H1 (cell line): Measurements from ENCODE around the gene BTK. TPM values are rescaled to one million over a fixed set of nuclear protein-coding genes. Genes with fewer than 3 reads are reported as not detected.

ENCODE experiments used
- CTCF ChIA-PET: fragments of 300-600 bp; sonication (Branson Sonifier 250); formaldehyde crosslinking; loops from one replicate; lab custom pipeline; 2021; ENCODE audit not compliant: partially characterized antibody; lab: Charles Lee
- POLR2A ChIA-PET: fragments of 300-600 bp; sonication (Branson Sonifier 250); formaldehyde crosslinking; loops from one replicate; lab custom pipeline; 2021; ENCODE audit warnings: inconsistent platforms; ENCODE audit not compliant: partially characterized antibody; lab: Charles Lee
- DNase-seq, 2 experiments: peaks; one replicate each; pipeline versions ENCODE4 v3.0.0 to v3.0.0-alpha.2; 2010 to 2022; ENCODE audit warnings: low spot score in 2 of 2, low read depth in 1 of 2, mixed read lengths in 1 of 2
- FAIRE-seq: peaks from 2 replicates; lab custom pipeline; 2011; peaks lifted over from hg19 to GRCh38; lab: Jason Lieb, UNC
- H2AFZ ChIP-seq: 2 replicates; pipeline ENCODE4 v1.8.1; 2012; ENCODE audit warnings: low read length, inconsistent platforms
- H2AK5ac ChIP-seq: 2 replicates; pipeline ENCODE4 v1.6.1; 2013; ENCODE audit warnings: low read depth, low read length
- H2BK120ac ChIP-seq: replicated peaks from 2 replicates; pipeline ENCODE3; 2013; ENCODE audit warnings: low read depth, low read length, inconsistent platforms
- H2BK12ac ChIP-seq: 2 replicates; pipeline ENCODE4 v1.6.1; 2013; ENCODE audit warnings: low read depth, low read length
- H2BK15ac ChIP-seq: 2 replicates; pipeline ENCODE4 v1.6.1; 2013; ENCODE audit warnings: low read length
- H2BK20ac ChIP-seq: 2 replicates; pipeline ENCODE4 v1.6.1; 2013; ENCODE audit warnings: low read length
- H2BK5ac ChIP-seq: 2 replicates; pipeline ENCODE4 v1.6.1; 2013; ENCODE audit warnings: low read depth, low read length
- H3K14ac ChIP-seq: 2 replicates; pipeline ENCODE4 v1.6.1; 2013; ENCODE audit warnings: inconsistent platforms; ENCODE audit not compliant: insufficient read length
- H3K18ac ChIP-seq: 2 replicates; pipeline ENCODE4 v1.6.1; 2013; ENCODE audit warnings: low read length; ENCODE audit errors: extremely low read depth
- H3K23ac ChIP-seq: 2 replicates; pipeline ENCODE4 v1.6.1; 2013; ENCODE audit warnings: inconsistent platforms; ENCODE audit not compliant: insufficient read length
- H3K23me2 ChIP-seq: 2 replicates; pipeline ENCODE4 v1.6.1; 2013; ENCODE audit warnings: low read depth, low read length
- H3K27ac ChIP-seq: 2 replicates; pipeline ENCODE4 v1.6.1; 2011; ENCODE audit warnings: low read depth, low read length, inconsistent platforms
- H3K27me3 ChIP-seq, 4 experiments: replicated peaks in 1 of 4; 1 replicate in 1 of 4; 2 replicates in 3 of 4; pipeline versions ENCODE4 v1.6.1 to v1.8.1; 2011 to 2013; ENCODE audit warnings: low read length in 3 of 4, mild to moderate bottlenecking in 3 of 4, inconsistent platforms in 2 of 4, mixed read lengths in 2 of 4, moderate library complexity in 1 of 4; ENCODE audit not compliant: control insufficient read depth in 3 of 4, insufficient read depth in 3 of 4; ENCODE audit errors: extremely low read depth in 1 of 4
- H3K36me3 ChIP-seq, 4 experiments: 2 replicates each; pipeline versions ENCODE4 v1.6.1 to v1.8.1; 2011 to 2013; ENCODE audit warnings: mild to moderate bottlenecking in 4 of 4, low read length in 3 of 4, moderate library complexity in 2 of 4, control low read depth in 1 of 4, inconsistent platforms in 1 of 4; ENCODE audit not compliant: insufficient read depth in 4 of 4, control insufficient read depth in 2 of 4
- H3K4ac ChIP-seq: replicated peaks from 2 replicates; pipeline ENCODE3; 2013; ENCODE audit warnings: low read length, low read depth, mixed read lengths, inconsistent platforms; ENCODE audit not compliant: insufficient read length
- H3K4me1 ChIP-seq, 4 experiments: replicated peaks in 1 of 4; 1 replicate in 1 of 4; 2 replicates in 3 of 4; pipeline versions ENCODE4 v1.6.1 to v1.8.1; 2011 to 2013; ENCODE audit warnings: low read length in 3 of 4, inconsistent platforms in 2 of 4, mixed read lengths in 1 of 4; ENCODE audit not compliant: insufficient read depth in 4 of 4, control insufficient read depth in 3 of 4
- H3K4me2 ChIP-seq, 2 experiments: 2 replicates each; pipeline versions ENCODE4 v1.6.1 to v1.8.1; 2011 to 2013; ENCODE audit warnings: low read depth in 2 of 2, low read length in 2 of 2, control low read depth in 1 of 2, inconsistent platforms in 1 of 2, mild to moderate bottlenecking in 1 of 2; ENCODE audit not compliant: insufficient read depth in 1 of 2
- H3K4me3 ChIP-seq, 4 experiments: fragments of 200-600, 300-600 bp in 1 of 4; sonication (generic), shearing (Covaris generic), sonication (Bioruptor Twin) in 1 of 4; 2 replicates each; pipeline versions ENCODE4 v1.5.1 to v1.8.1; 2011 to 2016; ENCODE audit warnings: low read length in 4 of 4, low read depth in 3 of 4, control low read depth in 2 of 4, inconsistent platforms in 2 of 4, mild to moderate bottlenecking in 2 of 4, mixed read lengths in 1 of 4, moderate library complexity in 1 of 4; ENCODE audit not compliant: insufficient read depth in 2 of 4; ENCODE audit errors: extremely low read depth in 1 of 4
- H3K56ac ChIP-seq: replicated peaks from 2 replicates; pipeline ENCODE3; 2013; ENCODE audit warnings: low read depth, mild to moderate bottlenecking, mixed read lengths, low read length, inconsistent platforms; ENCODE audit not compliant: insufficient read length
- H3K79me1 ChIP-seq: 2 replicates; pipeline ENCODE4 v1.6.1; 2013; ENCODE audit warnings: low read depth, low read length, control low read depth
- H3K79me2 ChIP-seq, 2 experiments: 2 replicates each; pipeline versions ENCODE4 v1.6.1 to v1.8.1; 2012 to 2013; ENCODE audit warnings: low read length in 2 of 2, mild to moderate bottlenecking in 2 of 2, inconsistent platforms in 1 of 2; ENCODE audit not compliant: insufficient read depth in 2 of 2, control insufficient read depth in 1 of 2
- H3K9ac ChIP-seq, 4 experiments: replicated peaks in 1 of 4; 1 replicate in 1 of 4; 2 replicates in 3 of 4; pipeline versions ENCODE4 v1.6.1 to v1.8.1; 2011 to 2013; ENCODE audit warnings: low read depth in 3 of 4, low read length in 3 of 4, control low read depth in 2 of 4, mild to moderate bottlenecking in 2 of 4, moderate library complexity in 2 of 4, inconsistent platforms in 1 of 4; ENCODE audit errors: extremely low read depth in 1 of 4
- H3K9me3 ChIP-seq, 2 experiments: 2 replicates each; pipeline versions ENCODE4 v1.6.1 to v1.8.1; 2012 to 2013; ENCODE audit warnings: mild to moderate bottlenecking in 2 of 2, moderate library complexity in 2 of 2, control low read depth in 1 of 2, inconsistent platforms in 1 of 2, low read depth in 1 of 2, low read length in 1 of 2, mixed read lengths in 1 of 2; ENCODE audit not compliant: insufficient read depth in 2 of 2
- H4K20me1 ChIP-seq, 2 experiments: replicated peaks in 1 of 2; 2 replicates each; pipeline versions ENCODE3 to v1.8.1; 2011 to 2013; ENCODE audit warnings: inconsistent platforms in 2 of 2, low read length in 2 of 2, mild to moderate bottlenecking in 1 of 2; ENCODE audit not compliant: insufficient read depth in 2 of 2, control insufficient read depth in 1 of 2
- H4K5ac ChIP-seq: 2 replicates; pipeline ENCODE4 v1.6.1; 2013; ENCODE audit warnings: low read length, low read depth, mixed read lengths, inconsistent platforms; ENCODE audit not compliant: insufficient read length
- H4K8ac ChIP-seq: 2 replicates; pipeline ENCODE4 v1.8.0; 2013; ENCODE audit warnings: mild to moderate bottlenecking, moderate library complexity, low read length, inconsistent platforms; ENCODE audit not compliant: insufficient read depth; ENCODE audit errors: extremely low read depth
- H4K91ac ChIP-seq: replicated peaks from 2 replicates; pipeline ENCODE3; 2013; ENCODE audit warnings: low read length, mixed read lengths, inconsistent platforms; ENCODE audit not compliant: insufficient read length
- CEBPB ChIP-seq: IDR thresholded peaks from 2 replicates; pipeline ENCODE4 v1.6.1; 2012; ENCODE audit warnings: low read depth, low read length
- CTCF ChIP-seq, 3 experiments: IDR thresholded peaks; 1 replicate in 2 of 3; 2 replicates in 1 of 3; pipeline versions ENCODE4 v1.5.1 to v1.6.1; 2011; ENCODE audit warnings: low read length in 3 of 3, mild to moderate bottlenecking in 3 of 3, inconsistent platforms in 2 of 3, low read depth in 1 of 3, moderate library complexity in 1 of 3; ENCODE audit not compliant: insufficient read depth in 1 of 3; ENCODE audit errors: control extremely low read depth in 1 of 3
- EP300 ChIP-seq, 2 experiments: IDR thresholded peaks; 1 replicate in 1 of 2; 2 replicates in 1 of 2; pipeline ENCODE4 v1.6.1; 2011 to 2012; ENCODE audit warnings: low read depth in 2 of 2, low read length in 2 of 2, mild to moderate bottlenecking in 2 of 2, borderline replicate concordance in 1 of 2, inconsistent platforms in 1 of 2, moderate library complexity in 1 of 2
- NRF1 ChIP-seq: IDR thresholded peaks from 2 replicates; pipeline ENCODE4 v1.6.1; 2011; ENCODE audit warnings: mild to moderate bottlenecking, low read depth, low read length, improper control_type of control experiment
- SIX5 ChIP-seq: IDR thresholded peaks from 2 replicates; pipeline ENCODE4 v1.6.1; 2011; ENCODE audit warnings: mild to moderate bottlenecking, low read depth, low read length
- SRF ChIP-seq: IDR thresholded peaks from 2 replicates; pipeline ENCODE4 v1.6.1; 2011; ENCODE audit warnings: mild to moderate bottlenecking, low read depth, low read length, moderate library complexity
- WGBS, 2 experiments: shearing (Covaris generic) in 1 of 2; methylation state at CpG; one replicate each; pipeline versions ENCODE4 v1.1.6 to v1.1.7; 2013 to 2015; ENCODE audit warnings: low lambda C conversion rate in 2 of 2, mixed read lengths in 2 of 2, inconsistent platforms in 1 of 2, low coverage in 1 of 2, missing lambda C conversion rate in 1 of 2; ENCODE audit not compliant: insufficient replicate concordance in 2 of 2, insufficient coverage in 1 of 2, insufficient read length in 1 of 2; ENCODE audit errors: extremely low coverage in 1 of 2, missing lambda C conversion rate in 1 of 2; 5-methylcytosine and 5-hydroxymethylcytosine counted together
- polyA plus RNA-seq, 7 experiments: library from polyadenylated mRNA; depleted of rRNA in 3 of 7; stranded (reverse) in 5 of 7; unstranded in 2 of 7; fragments of >200 nt in 5 of 7; fragments of 200-250 nt in 2 of 7; gene quantifications; 1 replicate in 5 of 7; 2 replicates in 1 of 7; 4 replicates in 1 of 7; pipeline versions ENCODE4 v1.2.1 to v1.2.3, GENCODE V29; 2011 to 2013; ENCODE audit warnings: missing spikeins in 2 of 7, mixed read lengths in 2 of 7
- total RNA-seq: library from RNA; stranded (reverse); fragmentation: NEBNext Ultra II Directional; extraction: Animal tissue kit (Norgen Biotek cat#: 25700); gene quantifications from 2 replicates; pipeline ENCODE4 v1.2.1, GENCODE V29; 2021
- TF ChIP-seq, protein P1 (sequence below): IDR thresholded peaks from 2 replicates; pipeline ENCODE4 v1.6.1; 2011; ENCODE audit warnings: low read depth, mild to moderate bottlenecking, low read length; ENCODE audit not compliant: insufficient read depth

BTK gene
- total and polyA plus RNA-seq, 2 of the 8 experiments (the other 6 are each of a cell fraction or from before 2014, with no cell fraction given): 0.06 to 0.20 TPM

DNA sequence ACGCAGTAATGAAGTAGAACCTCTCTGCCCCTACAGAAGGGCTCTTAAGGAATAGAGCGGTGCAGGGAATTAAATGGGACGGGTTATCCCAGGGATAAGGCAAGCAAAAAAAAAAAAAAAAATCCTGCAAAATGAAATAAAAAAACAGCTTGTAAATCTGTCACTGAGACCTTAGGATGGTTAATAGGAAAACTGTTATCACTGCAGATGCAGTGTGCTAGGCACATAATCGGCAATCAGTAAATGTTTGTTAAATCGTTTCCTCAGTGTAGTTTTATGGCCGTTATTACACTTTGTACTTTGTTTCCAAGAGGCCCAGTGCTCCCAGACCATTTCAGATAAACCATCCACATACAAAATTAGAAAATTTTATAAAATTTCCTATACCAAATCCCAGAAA, 23.1 kb upstream of the BTK start:
- no peak overlapping the region for H3K14ac ChIP-seq
- no peak overlapping the region for H2BK120ac ChIP-seq
- CTCF ChIA-PET: no interaction called here
- H2AK5ac ChIP-seq: no peak overlapping the region
- H2BK5ac ChIP-seq: no peak overlapping the region
- peak overlapping the region; percentile 46 for H3K56ac ChIP-seq
- no peak overlapping the region for H2BK12ac ChIP-seq
- no peak overlapping the region for H3K27ac ChIP-seq
- no peak for DNase-seq
- peaks cover 4% of the 10 kb centered on the region; the same call in 1 of the 2 replicates for H3K23me2 ChIP-seq
- no peak overlapping the region for H4K91ac ChIP-seq
- H4K20me1 ChIP-seq: peaks cover 0 to 2% of the 10 kb centered on the region in 2 experiments
- no peaks in the 10 kb centered on the region for H3K9me3 ChIP-seq
- TF ChIP-seq CEBPB: no peak
- TF ChIP-seq, protein P1, sequence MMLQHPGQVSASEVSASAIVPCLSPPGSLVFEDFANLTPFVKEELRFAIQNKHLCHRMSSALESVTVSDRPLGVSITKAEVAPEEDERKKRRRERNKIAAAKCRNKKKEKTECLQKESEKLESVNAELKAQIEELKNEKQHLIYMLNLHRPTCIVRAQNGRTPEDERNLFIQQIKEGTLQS: no peak
- TF ChIP-seq SRF: no peak
- no peak for TF ChIP-seq CTCF (IDR thresholded peaks at IDR 0.05; ENCODE audit: control extremely low read depth in 1 of 3, insufficient read depth in 1 of 3, low read depth in 1 of 3, low read length in 3 of 3)
- no peak for TF ChIP-seq EP300 (IDR thresholded peaks at IDR 0.05; ENCODE audit: borderline replicate concordance in 1 of 2, low read depth in 2 of 2, low read length in 2 of 2)
- TF ChIP-seq SIX5: no peak
- TF ChIP-seq NRF1: no peak
- H3K79me1 ChIP-seq: no peaks in the 10 kb centered on the region
- no peak overlapping the region for H3K23ac ChIP-seq
- no peak overlapping the region for H3K4ac ChIP-seq
- peak overlapping the region; percentile 49 to 99 (median 93) for H3K9ac ChIP-seq
- POLR2A ChIA-PET: no interaction called here
- peaks cover 0 to 16% (median 8%) of the 10 kb centered on the region in 4 experiments; a peak in 5 of 8 replicates for H3K36me3 ChIP-seq
- no peak overlapping the region for H2BK15ac ChIP-seq
- WGBS, 2 experiments: 50% methylated on average over 6 of the region's 6 CpGs; no CpG with 5 or more reads in 1 of the 2 experiments
- no peak overlapping the region for H2BK20ac ChIP-seq
- H3K4me3 ChIP-seq: peak overlapping the region; percentile 60 to 98 (median 92)
- no peak overlapping the region for H4K8ac ChIP-seq
- peak overlapping the region; percentile 67 to 72 for H3K4me2 ChIP-seq
- H3K18ac ChIP-seq: no peak overlapping the region
- H4K5ac ChIP-seq: no peak overlapping the region
- no peak overlapping the region for H2AFZ ChIP-seq
- FAIRE-seq: no peak
- H3K4me1 ChIP-seq: no peaks in the 10 kb centered on the region; a peak in 1 of 7 replicates
- no peaks in the 10 kb centered on the region for H3K27me3 ChIP-seq
- peaks cover 5 to 63% of the 10 kb centered on the region in 2 experiments for H3K79me2 ChIP-seq
